ENCODE measurements around the gene LSM14B.

- TF ChIP-seq, protein P1, sequence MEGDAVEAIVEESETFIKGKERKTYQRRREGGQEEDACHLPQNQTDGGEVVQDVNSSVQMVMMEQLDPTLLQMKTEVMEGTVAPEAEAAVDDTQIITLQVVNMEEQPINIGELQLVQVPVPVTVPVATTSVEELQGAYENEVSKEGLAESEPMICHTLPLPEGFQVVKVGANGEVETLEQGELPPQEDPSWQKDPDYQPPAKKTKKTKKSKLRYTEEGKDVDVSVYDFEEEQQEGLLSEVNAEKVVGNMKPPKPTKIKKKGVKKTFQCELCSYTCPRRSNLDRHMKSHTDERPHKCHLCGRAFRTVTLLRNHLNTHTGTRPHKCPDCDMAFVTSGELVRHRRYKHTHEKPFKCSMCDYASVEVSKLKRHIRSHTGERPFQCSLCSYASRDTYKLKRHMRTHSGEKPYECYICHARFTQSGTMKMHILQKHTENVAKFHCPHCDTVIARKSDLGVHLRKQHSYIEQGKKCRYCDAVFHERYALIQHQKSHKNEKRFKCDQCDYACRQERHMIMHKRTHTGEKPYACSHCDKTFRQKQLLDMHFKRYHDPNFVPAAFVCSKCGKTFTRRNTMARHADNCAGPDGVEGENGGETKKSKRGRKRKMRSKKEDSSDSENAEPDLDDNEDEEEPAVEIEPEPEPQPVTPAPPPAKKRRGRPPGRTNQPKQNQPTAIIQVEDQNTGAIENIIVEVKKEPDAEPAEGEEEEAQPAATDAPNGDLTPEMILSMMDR (IDR thresholded peaks at IDR 0.05 in 2 of 3, conservative IDR thresholded peaks at IDR 0.05 in 1 of 3; ENCODE audit: borderline replicate concordance in 1 of 3, insufficient read depth in 1 of 3, low read depth in 2 of 3, low read length in 2 of 3), result no peak
- TF ChIP-seq JUND (IDR thresholded peaks at IDR 0.05), result no peak
- TF ChIP-seq EGR1 (IDR thresholded peaks at IDR 0.05; ENCODE audit: low read depth), result no peak
- TF ChIP-seq ELF1 (IDR thresholded peaks at IDR 0.05; ENCODE audit: borderline replicate concordance, low read depth), result no peak
- TF ChIP-seq EZH2phosphoT487 (IDR thresholded peaks at IDR 0.05; ENCODE audit: borderline replicate concordance), result no peak
- no peak for TF ChIP-seq POLR2AphosphoS5 (IDR thresholded peaks at IDR 0.05; ENCODE audit: low read depth, low read length)
- TF ChIP-seq EZH2 (IDR thresholded peaks at IDR 0.05), result no peak
- no peak for TF ChIP-seq POLR2A (IDR thresholded peaks at IDR 0.05; ENCODE audit: borderline replicate concordance, extremely low read depth, insufficient read depth, insufficient read length)
- TF ChIP-seq ZFX (IDR thresholded peaks at IDR 0.05), result no peak
These were observed 35.3 kb downstream of the LSM14B start for GRCh38 chr20:62157387-62158087.
